Body of pancreas (tissue), 4 donors: ENCODE measurements around the gene C19orf73. TPM values are rescaled to one million over a fixed set of nuclear protein-coding genes. Genes with fewer than 3 reads are reported as not detected.
A peak's percentile ranks its signal among the peaks of the same experiment; 100 is the strongest.

Experiments
- ATAC-seq: fragments of 150-250 bp; one replicate; pipeline ENCODE4 v1.9.1; 2016
- DNase-seq, 4 donors: peaks; one replicate each; pipeline ENCODE4 v3.0.0-alpha.2; 2019
- H3K27ac ChIP-seq, 4 donors: fragments of 200-600 bp; sonication (generic); 1 replicate in 3 of 4; 2 replicates in 1 of 4; pipeline versions ENCODE4 v1.5.1 to v1.6.1; 2016 to 2019; ENCODE audit warnings: mild to moderate bottlenecking in 1 of 4, mixed read lengths in 1 of 4, moderate library complexity in 1 of 4
- H3K27me3 ChIP-seq, 2 donors: fragments of 200-600 bp; sonication (generic); one replicate each; pipeline ENCODE4 v1.6.0; 2016; ENCODE audit warnings: mild to moderate bottlenecking in 1 of 2
- H3K36me3 ChIP-seq, 2 donors: fragments of 200-600 bp; sonication (generic); replicated peaks in 1 of 2; 2 replicates each; pipeline ENCODE4 v1.5.1; 2016; ENCODE audit warnings: low read depth in 2 of 2; ENCODE audit not compliant: insufficient read depth in 1 of 2
- H3K4me1 ChIP-seq: fragments of 200-600 bp; sonication (generic); one replicate; pipeline ENCODE4 v1.6.0; 2016
- H3K4me3 ChIP-seq, 2 donors: fragments of 200-600 bp; sonication (generic); 1 replicate in 1 of 2; 2 replicates in 1 of 2; pipeline ENCODE4 v1.5.1; 2016 to 2019
- H3K9me3 ChIP-seq, 3 donors: fragments of 200-600 bp; sonication (generic); 1 replicate in 2 of 3; 2 replicates in 1 of 3; pipeline ENCODE4 v1.5.1; 2016
- CTCF ChIP-seq, 7 experiments: fragments of 450-650 bp in 4 of 7; fragments of 200-600 bp in 3 of 7; sonication (generic) in 3 of 7; IDR thresholded peaks; one replicate each; pipeline ENCODE4 v1.5.1; 2016 to 2019; ENCODE audit warnings: antibody characterized with exemption in 7 of 7
- POLR2A ChIP-seq, 3 donors: fragments of 450-650 bp; IDR thresholded peaks; one replicate each; pipeline ENCODE4 v1.6.1; 2016; ENCODE audit warnings: antibody characterized with exemption in 3 of 3, mild to moderate bottlenecking in 2 of 3
- WGBS, 2 donors: methylation state at CpG; one replicate each; pipeline ENCODE4 v1.1.5; 2017; 5-methylcytosine and 5-hydroxymethylcytosine counted together
- intact Hi-C: fragments of 100-400 bp; cut with DNase I; formaldehyde crosslinking; loops from one replicate; pipeline ENCODE4 v1.15.1; 2023
- total RNA-seq, 2 donors: library from RNA; depleted of rRNA; stranded (reverse); fragments of >200 nt; gene quantifications; one replicate each; pipeline ENCODE4 v1.1.0, GENCODE V29; 2016

Gene C19orf73
- total RNA-seq, 2 donors from 2014 or later, result 2.3 TPM; not detected in 1

- intact Hi-C loops, result no loop called here
- Histone ChIP-seq H3K36me3 (no peaks in the 10 kb centered on the region), H3K27me3 (no peaks in the 10 kb centered on the region), H3K9me3 (no peaks in the 10 kb centered on the region), H3K4me1 (peaks cover 33% of the 10 kb centered on the region), H3K4me3 (no peak overlapping the region), H3K27ac (peak overlapping the region; percentile 14 to 85 (median 82))
- peak; percentile 94 to 97 (median 95) for DNase-seq
- no peak for TF ChIP-seq CTCF (IDR thresholded peaks at IDR 0.05)
- peak in 1 of 3 donors; percentile 44 for TF ChIP-seq POLR2A (IDR thresholded peaks at IDR 0.05)
- ATAC-seq, result peak; percentile 49
- WGBS, 2 donors, result 6 to 14% methylated on average over 31 to 45 of the region's 45 CpGs
These were observed 32.5 kb upstream of the C19orf73 start for GRCh38 chr19:49151267-49152118.

- intact Hi-C loops, result no loop called here
- Histone ChIP-seq H3K36me3 (no peaks in the 10 kb centered on the region), H3K27ac (peak overlapping the region in 3 of 4 donors; percentile 81 to 85 (median 84)), H3K4me3 (peak overlapping the region; percentile 23 to 26), H3K9me3 (no peaks in the 10 kb centered on the region), H3K4me1 (peaks cover 36% of the 10 kb centered on the region), H3K27me3 (no peaks in the 10 kb centered on the region)
- DNase-seq (peak in 1 of 4 donors; percentile 23), ATAC-seq (no peak)
- WGBS, 2 donors, result 10 to 19% methylated on average over 6 to 16 of the region's 16 CpGs
- TF ChIP-seq POLR2A (IDR thresholded peaks at IDR 0.05) (no peak), CTCF (IDR thresholded peaks at IDR 0.05) (no peak)
These were observed 32.0 kb upstream of the C19orf73 start for GRCh38 chr19:49150944-49151243.

GRCh38 chr19:49150106-49150943 lies 31.4 kb upstream of the C19orf73 start:
- intact Hi-C loops, result no loop called here
- H3K36me3 ChIP-seq, result no peaks in the 10 kb centered on the region
- H3K27ac ChIP-seq, result peak overlapping the region; percentile 78 to 85 (median 82)
- WGBS, 2 donors, result 0% methylated on average over 7 to 62 of the region's 75 CpGs
- no peaks in the 10 kb centered on the region for H3K27me3 ChIP-seq
- ATAC-seq, result peak; percentile 74
- peak overlapping the region; percentile 23 to 26 for H3K4me3 ChIP-seq
- H3K9me3 ChIP-seq, result no peaks in the 10 kb centered on the region
- TF ChIP-seq CTCF (IDR thresholded peaks at IDR 0.05), result peak in 1 of 7 experiments; percentile 6
- peak; percentile 54 to 77 (median 75) for TF ChIP-seq POLR2A (IDR thresholded peaks at IDR 0.05)
- H3K4me1 ChIP-seq, result peaks cover 42% of the 10 kb centered on the region
- DNase-seq, result peak; percentile 87 to 91 (median 89)

- Histone ChIP-seq H3K4me1 (peaks cover 44% of the 10 kb centered on the region), H3K27me3 (no peaks in the 10 kb centered on the region), H3K9me3 (no peaks in the 10 kb centered on the region), H3K36me3 (no peaks in the 10 kb centered on the region), H3K27ac (peak overlapping the region; percentile 78 to 85 (median 82)), H3K4me3 (peak overlapping the region; percentile 23 to 72)
- WGBS, 2 donors, result 0% methylated on average over 13 to 23 of the region's 23 CpGs
- DNase-seq, result peak; percentile 73 to 80 (median 76)
- intact Hi-C loops, result loop anchor here (5.0 to 10.0 kb wide), 2 partner anchors 37 to 55 kb away; partner anchors contain the start of gene LIN7B
- ATAC-seq, result peak; percentile 43
- no peak for TF ChIP-seq CTCF (IDR thresholded peaks at IDR 0.05)
- TF ChIP-seq POLR2A (IDR thresholded peaks at IDR 0.05), result no peak
These were observed 30.7 kb upstream of the C19orf73 start for GRCh38 chr19:49149652-49150105.
